Activated CD8-positive, alpha-beta memory T cell treated with anti-CD3 and anti-CD28 coated beads, Interleukin-2, amount 10 ng/mL, durations not matched to agents 7 days and 5 days (primary cell): ENCODE data around the gene OR5M8. TPM values are rescaled to one million over a fixed set of nuclear protein-coding genes. Genes with fewer than 3 reads are reported as not detected.

Experiments
- total RNA-seq, 2 experiments: library from RNA; stranded (reverse); gene quantifications; one replicate each; pipeline ENCODE4 v1.2.3, GENCODE V29; 2021

The OR5M8 gene
- total RNA-seq, 2 experiments from 2014 or later, result not detected

Other genes with a start within 250 kb of the OR5M8 start
- not detected for gene OR5T3, start 239.1 kb downstream of the OR5M8 start, total RNA-seq
- gene OR5T1, start 217.2 kb downstream of the OR5M8 start, total RNA-seq, result not detected
- gene OR8H1, start 199.1 kb downstream of the OR5M8 start, total RNA-seq, result not detected
- not detected for gene OR8K3, start 176.2 kb downstream of the OR5M8 start, total RNA-seq
- not detected for gene OR8K1, start 145.3 kb downstream of the OR5M8 start, total RNA-seq
- gene OR8J1, start 137.1 kb downstream of the OR5M8 start, total RNA-seq, result not detected
- gene OR8U1, start 115.7 kb downstream of the OR5M8 start, total RNA-seq, result not detected
- not detected for gene OR5AL1, start 78.7 kb downstream of the OR5M8 start, total RNA-seq
- gene OR5M3, start 18.0 kb downstream of the OR5M8 start, total RNA-seq, result not detected
- not detected for gene OR5M11, start 51.9 kb upstream of the OR5M8 start, total RNA-seq
- not detected for gene OR5M10, start 86.4 kb upstream of the OR5M8 start, total RNA-seq
- not detected for gene OR5M1, start 123.5 kb upstream of the OR5M8 start, total RNA-seq
- gene OR5AP2, start 151.1 kb upstream of the OR5M8 start, total RNA-seq, result not detected
- gene OR5AR1, start 172.3 kb upstream of the OR5M8 start, total RNA-seq, result not detected
- gene OR9G1, start 207.7 kb upstream of the OR5M8 start, total RNA-seq, result not detected